C4-2B (cell line): ENCODE measurements around the gene HTR2C.

Experiments
- H3K27ac ChIP-seq: fragments of 450-650 bp; 2 replicates; pipeline ENCODE4 v1.5.1; 2017
- CTCF ChIP-seq: fragments of 450-650 bp; conservative IDR thresholded peaks from 2 replicates; pipeline ENCODE4 v1.5.1; 2017; ENCODE audit warnings: mild to moderate bottlenecking
- ZFX ChIP-seq: fragments of 450-650 bp; IDR thresholded peaks from 2 replicates; pipeline ENCODE4 v1.6.1; 2017

HTR2C gene

GRCh38 chrX:114798907-114799306 is 215.0 kb downstream of the HTR2C start:
- H3K27ac ChIP-seq, result no peak overlapping the region
- TF ChIP-seq CTCF, result no peak
- TF ChIP-seq ZFX, result no peak

GRCh38 chrX:114800719-114801118 is 216.8 kb downstream of the HTR2C start:
- no peak overlapping the region for H3K27ac ChIP-seq
- TF ChIP-seq ZFX (no peak), CTCF (no peak)

GRCh38 chrX:114819509-114819908 is 235.6 kb downstream of the HTR2C start:
- TF ChIP-seq CTCF (no peak), ZFX (no peak)

GRCh38 chrX:114841051-114841450 is 257.2 kb downstream of the HTR2C start:
- TF ChIP-seq ZFX, result no peak
- TF ChIP-seq CTCF, result no peak

More at GRCh38 chrX:114819509-114819908, 235.6 kb downstream of the HTR2C start:
- H3K27ac ChIP-seq, result no peak overlapping the region

GRCh38 chrX:114842181-114842580 is 258.3 kb downstream of the HTR2C start:
- no peak for TF ChIP-seq CTCF
- TF ChIP-seq ZFX, result no peak
- H3K27ac ChIP-seq, result no peak overlapping the region

More at GRCh38 chrX:114841051-114841450, 257.2 kb downstream of the HTR2C start:
- H3K27ac ChIP-seq, result no peak overlapping the region

GRCh38 chrX:114889481-114889880 is 305.6 kb downstream of the HTR2C start:
- TF ChIP-seq CTCF (no peak), ZFX (no peak)
- H3K27ac ChIP-seq, result no peak overlapping the region

GRCh38 chrX:114903618-114904017 is 319.7 kb downstream of the HTR2C start:
- TF ChIP-seq ZFX, result no peak
- no peak for TF ChIP-seq CTCF

More at GRCh38 chrX:114903618-114904017, 319.7 kb downstream of the HTR2C start:
- no peak overlapping the region for H3K27ac ChIP-seq
